ENCODE measurements around the gene IQGAP3. TPM values are rescaled to one million over a fixed set of nuclear protein-coding genes. Genes with fewer than 3 reads are reported as not detected.

Gene IQGAP3
- total RNA-seq, 2 donors from 2014 or later = 13.6 to 57.9 TPM

- H3K9me3 ChIP-seq = no peaks in the 10 kb centered on the region
- H3K27me3 ChIP-seq = no peaks in the 10 kb centered on the region
- no peak overlapping the region for H3K4me3 ChIP-seq
- H3K36me3 ChIP-seq = peaks cover 27% of the 10 kb centered on the region
- H3K4me1 ChIP-seq = no peaks in the 10 kb centered on the region
- no peak for DNase-seq
- H3K27ac ChIP-seq = no peak overlapping the region
- peak; percentile 40 for TF ChIP-seq CTCF (IDR thresholded peaks at IDR 0.05)
- intact Hi-C loops (cut with DNase I) = no loop called here
- H3K9ac ChIP-seq (ENCODE audit: low read depth in 2 of 2, low read length in 2 of 2) = no peak overlapping the region
These were observed 91.8 kb downstream of the IQGAP3 start for GRCh38 chr1:156480411-156481192.

- Histone ChIP-seq H3K4me1 (no peaks in the 10 kb centered on the region), H3K4me3 (no peak overlapping the region), H3K27me3 (no peaks in the 10 kb centered on the region), H3K36me3 (peaks cover 27% of the 10 kb centered on the region), H3K27ac (no peak overlapping the region), H3K9ac (ENCODE audit: low read depth in 2 of 2, low read length in 2 of 2) (peak overlapping the region in 1 of 2 donors; percentile 10), H3K9me3 (no peaks in the 10 kb centered on the region)
- intact Hi-C loops (cut with DNase I) = no loop called here
- no peak for TF ChIP-seq CTCF (IDR thresholded peaks at IDR 0.05)
- no peak for DNase-seq
These were observed 92.4 kb downstream of the IQGAP3 start for GRCh38 chr1:156480016-156480370.

- intact Hi-C loops (cut with DNase I) = no loop called here
- Histone ChIP-seq H3K9me3 (no peaks in the 10 kb centered on the region), H3K9ac (ENCODE audit: low read depth in 2 of 2, low read length in 2 of 2) (peak overlapping the region in 1 of 2 donors; percentile 10), H3K36me3 (peaks cover 27% of the 10 kb centered on the region), H3K4me3 (no peak overlapping the region), H3K27ac (no peak overlapping the region), H3K27me3 (no peaks in the 10 kb centered on the region), H3K4me1 (no peaks in the 10 kb centered on the region)
- no peak for DNase-seq
- no peak for TF ChIP-seq CTCF (IDR thresholded peaks at IDR 0.05)
These were observed 93.0 kb downstream of the IQGAP3 start for GRCh38 chr1:156479093-156480015.

- H3K27me3 ChIP-seq = no peaks in the 10 kb centered on the region
- no peak for TF ChIP-seq CTCF (IDR thresholded peaks at IDR 0.05)
- H3K4me3 ChIP-seq = no peak overlapping the region
- no peaks in the 10 kb centered on the region for H3K4me1 ChIP-seq
- intact Hi-C loops (cut with DNase I) = no loop called here
- no peak for DNase-seq
- H3K9me3 ChIP-seq = no peaks in the 10 kb centered on the region
- peaks cover 27% of the 10 kb centered on the region for H3K36me3 ChIP-seq
- no peak overlapping the region for H3K9ac ChIP-seq (ENCODE audit: low read depth in 2 of 2, low read length in 2 of 2)
- H3K27ac ChIP-seq = peak overlapping the region; percentile 2
These were observed 94.1 kb downstream of the IQGAP3 start for GRCh38 chr1:156478250-156478627.

- no peaks in the 10 kb centered on the region for H3K9me3 ChIP-seq
- no peak for DNase-seq
- H3K4me3 ChIP-seq = no peak overlapping the region
- peak overlapping the region in 1 of 2 donors; percentile 9 for H3K9ac ChIP-seq (ENCODE audit: low read depth in 2 of 2, low read length in 2 of 2)
- peaks cover 27% of the 10 kb centered on the region for H3K36me3 ChIP-seq
- peak overlapping the region; percentile 2 for H3K27ac ChIP-seq
- H3K4me1 ChIP-seq = no peaks in the 10 kb centered on the region
- TF ChIP-seq CTCF (IDR thresholded peaks at IDR 0.05) = no peak
- intact Hi-C loops (cut with DNase I) = no loop called here
- H3K27me3 ChIP-seq = no peaks in the 10 kb centered on the region
These were observed 94.7 kb downstream of the IQGAP3 start for GRCh38 chr1:156477526-156478249.
